ENCODE data around the gene NATD1.

GRCh38 chr17:21252796-21253645 lies at the start of gene NATD1:
- TF ChIP-seq CTCF (IDR thresholded peaks at IDR 0.05; ENCODE audit: insufficient read depth, low read depth, low read length) (no peak), EZH2 (IDR thresholded peaks at IDR 0.05; ENCODE audit: insufficient read depth, low read length) (no peak)
